ENCODE results near the gene TRERF1. TPM values are rescaled to one million over a fixed set of nuclear protein-coding genes. Genes with fewer than 3 reads are reported as not detected.
"Not testable (repeated sequence)": the region's sequence is repeated elsewhere in the genome, so short reads cannot be mapped to it uniquely, and the experiment has no call there.

TRERF1 gene
- polyA plus RNA-seq, 1 experiment, result 3.5 TPM

DNA sequence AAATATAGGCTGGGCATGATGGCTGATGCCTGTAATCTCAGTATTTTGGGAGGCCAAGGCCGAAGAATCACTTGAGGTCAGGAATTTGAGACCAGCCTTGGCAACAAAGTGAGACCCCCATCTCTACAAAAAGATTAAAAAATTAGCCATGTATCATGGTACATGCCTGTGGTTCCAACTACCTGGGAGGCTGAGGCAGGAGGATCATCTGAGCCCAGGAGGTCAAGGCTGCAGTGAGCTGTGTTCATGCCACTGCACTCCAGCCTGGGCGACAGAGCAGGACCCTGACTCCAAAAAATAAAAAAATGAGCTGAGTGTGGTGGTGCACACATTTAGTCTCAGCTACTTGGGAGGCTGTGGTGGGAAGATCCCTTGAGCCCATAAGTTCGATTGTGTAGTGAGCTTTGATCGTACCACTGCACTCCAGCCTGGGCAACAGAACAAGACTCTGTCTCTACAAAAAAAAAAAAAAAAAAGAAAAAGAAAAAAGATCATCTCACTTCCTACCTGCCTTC lies 246.9 kb downstream of the TRERF1 start:
- CTCF ChIA-PET, result interaction anchor here (0.5 to 5.5 kb wide), 3 partner anchors 9 to 130 kb away, joined by 3 to 42 read pairs (median 5); no protein-coding TSS in a partner anchor
- Histone ChIP-seq H3K4me3 (ENCODE audit: low read depth, low read length) (no peak overlapping the region), H3K27me3 (ENCODE audit: control insufficient read depth, insufficient read depth, low read length) (no peaks in the 10 kb centered on the region), H3K36me3 (ENCODE audit: control insufficient read depth, insufficient read depth, low read length) (peaks cover 5% of the 10 kb centered on the region)
- no peak for TF ChIP-seq CTCF (IDR thresholded peaks at IDR 0.05; ENCODE audit: insufficient read depth, low read depth, low read length)
- POLR2A ChIA-PET, result no interaction called here
- no peak for DNase-seq (ENCODE audit: low read depth)

DNA sequence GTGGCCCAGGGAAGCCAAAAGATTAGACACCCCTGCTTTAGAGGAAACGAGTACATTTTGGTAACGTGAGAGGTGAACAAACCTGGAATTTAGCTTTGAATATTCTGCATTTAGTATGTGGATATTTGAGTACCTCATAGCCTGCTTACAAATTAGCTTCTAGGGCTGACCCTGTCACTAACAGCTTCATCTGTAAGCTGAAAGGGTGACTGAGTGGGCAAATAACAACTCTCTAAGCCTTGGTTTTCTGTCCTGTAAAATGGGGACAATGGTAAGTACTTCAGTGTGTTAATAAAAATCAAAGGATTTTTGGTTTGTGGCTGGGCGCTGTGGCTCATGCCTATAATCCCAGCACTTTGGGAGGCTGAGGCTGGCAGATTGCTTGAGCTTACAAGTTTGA lies 248.5 kb downstream of the TRERF1 start:
- CTCF ChIA-PET, result interaction anchor here (0.9 to 5.5 kb wide), 4 partner anchors 10 to 417 kb away, joined by 3 to 42 read pairs (median 3); no protein-coding TSS in a partner anchor
- Histone ChIP-seq H3K36me3 (ENCODE audit: control insufficient read depth, insufficient read depth, low read length) (peaks cover 2% of the 10 kb centered on the region; the same call in 1 of the 2 replicates), H3K27me3 (ENCODE audit: control insufficient read depth, insufficient read depth, low read length) (no peaks in the 10 kb centered on the region), H3K4me3 (ENCODE audit: low read depth, low read length) (no peak overlapping the region)
- POLR2A ChIA-PET, result no interaction called here
- TF ChIP-seq CTCF (IDR thresholded peaks at IDR 0.05; ENCODE audit: insufficient read depth, low read depth, low read length), result no peak
- no peak for DNase-seq (ENCODE audit: low read depth)

- CTCF ChIA-PET, result interaction anchor here (0.9 to 5.5 kb wide), 4 partner anchors 11 to 416 kb away, joined by 3 to 42 read pairs (median 3); no protein-coding TSS in a partner anchor
- DNase-seq (ENCODE audit: low read depth); H3K27me3 ChIP-seq (ENCODE audit: control insufficient read depth, insufficient read depth, low read length); POLR2A ChIA-PET; H3K36me3 ChIP-seq (ENCODE audit: control insufficient read depth, insufficient read depth, low read length); H3K4me3 ChIP-seq (ENCODE audit: low read depth, low read length): not testable (repeated sequence)
Measured at GRCh38 chr6:42202131-42202915, 249.4 kb downstream of the TRERF1 start.

DNA sequence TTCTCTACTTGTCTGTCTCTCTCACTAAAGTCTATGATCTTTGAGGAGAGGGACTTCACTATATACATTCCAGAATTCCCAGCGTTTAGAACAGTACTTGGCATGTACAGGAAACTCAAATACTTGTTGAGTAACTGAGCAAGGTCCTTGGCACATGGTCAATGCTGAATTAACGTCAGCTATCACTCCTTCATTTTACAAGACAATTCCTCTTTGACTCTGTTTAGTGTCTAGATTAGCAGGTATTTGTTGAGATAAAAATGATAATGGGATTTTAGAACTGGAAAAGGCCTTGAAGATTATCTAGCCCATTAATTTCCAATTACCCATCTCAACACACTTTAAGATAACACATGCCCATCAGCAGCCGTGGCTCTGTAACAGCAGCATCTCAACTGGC lies 250.3 kb downstream of the TRERF1 start:
- TF ChIP-seq CTCF (IDR thresholded peaks at IDR 0.05; ENCODE audit: insufficient read depth, low read depth, low read length), result no peak
- H3K4me3 ChIP-seq (ENCODE audit: low read depth, low read length), result no peak overlapping the region
- DNase-seq (ENCODE audit: low read depth), result no peak
- ChIA-PET CTCF (interaction anchor here (5.5 kb wide), 1 partner anchor 12 kb away, joined by 42 read pairs; no protein-coding TSS in a partner anchor), POLR2A (no interaction called here)
- H3K36me3 ChIP-seq (ENCODE audit: control insufficient read depth, insufficient read depth, low read length), result no peaks in the 10 kb centered on the region; the same call in 1 of the 2 replicates
- H3K27me3 ChIP-seq (ENCODE audit: control insufficient read depth, insufficient read depth, low read length), result no peaks in the 10 kb centered on the region

DNA sequence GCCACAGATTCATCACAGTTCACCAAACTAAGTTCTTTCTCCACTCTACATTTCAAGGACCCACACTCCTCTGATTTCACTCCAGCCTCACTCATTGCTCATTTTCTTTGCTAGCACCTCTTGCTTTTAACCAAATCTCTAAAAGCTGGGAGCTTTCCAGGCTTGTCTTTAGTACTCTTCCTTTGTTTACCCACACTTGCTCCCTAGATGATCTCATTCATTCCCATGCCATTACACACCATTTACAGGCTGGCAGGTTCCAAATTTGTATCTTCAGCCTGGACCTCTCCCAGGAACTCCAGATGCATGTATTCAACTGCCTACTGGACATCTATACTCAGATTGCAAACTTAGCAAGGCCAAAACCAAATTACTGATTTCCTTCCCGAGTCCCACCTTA lies 251.7 kb downstream of the TRERF1 start:
- POLR2A ChIA-PET, result interaction anchor here (0.7 kb wide), 1 partner anchor 601 kb away, joined by 9 read pairs; no protein-coding TSS in a partner anchor
- no peak overlapping the region for H3K4me3 ChIP-seq (ENCODE audit: low read depth, low read length)
- DNase-seq (ENCODE audit: low read depth), result peak; percentile 94
- CTCF ChIA-PET, result interaction anchor here (0.9 to 5.5 kb wide), 5 partner anchors 14 to 351 kb away, joined by 3 to 42 read pairs (median 3); no protein-coding TSS in a partner anchor
- H3K36me3 ChIP-seq (ENCODE audit: control insufficient read depth, insufficient read depth, low read length), result no peaks in the 10 kb centered on the region; the same call in 1 of the 2 replicates
- no peaks in the 10 kb centered on the region for H3K27me3 ChIP-seq (ENCODE audit: control insufficient read depth, insufficient read depth, low read length)
- no peak for TF ChIP-seq CTCF (IDR thresholded peaks at IDR 0.05; ENCODE audit: insufficient read depth, low read depth, low read length)
